Measurements from ENCODE around the gene GDPGP1. TPM values are rescaled to one million over a fixed set of nuclear protein-coding genes. Genes with fewer than 3 reads are reported as not detected.
"Not testable (repeated sequence)": the region's sequence is repeated elsewhere in the genome, so short reads cannot be mapped to it uniquely, and the experiment has no call there.

GDPGP1 gene
- total RNA-seq, 1 experiment from 2014 or later: 6.4 TPM

DNA sequence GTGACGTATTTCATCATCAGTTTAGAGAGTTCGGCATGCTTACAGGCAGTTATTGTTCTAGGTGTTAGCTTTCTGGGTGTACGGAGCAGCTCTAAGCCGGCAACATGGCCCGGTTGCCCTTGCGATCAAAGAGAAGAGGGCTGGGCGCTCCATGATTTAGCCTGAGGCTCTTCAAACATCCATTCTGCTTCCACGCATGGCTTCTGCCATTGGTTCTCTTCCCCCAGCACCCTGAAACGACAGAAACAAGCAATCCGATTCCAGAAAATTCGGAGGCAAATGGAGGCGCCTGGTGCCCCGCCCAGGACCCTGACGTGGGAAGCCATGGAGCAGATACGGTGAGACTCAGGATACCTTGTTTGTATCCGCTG is 32.0 kb downstream of the GDPGP1 start:
- Histone ChIP-seq H3K27me3 (no peaks in the 10 kb centered on the region), H3K36me3 (peaks cover 29% of the 10 kb centered on the region), H3K9me3 (no peaks in the 10 kb centered on the region), H3K4me3 (peak overlapping the region; percentile 92)
- DNase-seq: peak; percentile 36

- DNase-seq: peak; percentile 30
- Histone ChIP-seq H3K9me3 (no peaks in the 10 kb centered on the region), H3K4me3 (peak overlapping the region; percentile 92), H3K36me3 (peaks cover 33% of the 10 kb centered on the region), H3K27me3 (no peaks in the 10 kb centered on the region)
Measured at GRCh38 chr15:90266485-90266884, 32.5 kb downstream of the GDPGP1 start.

DNA sequence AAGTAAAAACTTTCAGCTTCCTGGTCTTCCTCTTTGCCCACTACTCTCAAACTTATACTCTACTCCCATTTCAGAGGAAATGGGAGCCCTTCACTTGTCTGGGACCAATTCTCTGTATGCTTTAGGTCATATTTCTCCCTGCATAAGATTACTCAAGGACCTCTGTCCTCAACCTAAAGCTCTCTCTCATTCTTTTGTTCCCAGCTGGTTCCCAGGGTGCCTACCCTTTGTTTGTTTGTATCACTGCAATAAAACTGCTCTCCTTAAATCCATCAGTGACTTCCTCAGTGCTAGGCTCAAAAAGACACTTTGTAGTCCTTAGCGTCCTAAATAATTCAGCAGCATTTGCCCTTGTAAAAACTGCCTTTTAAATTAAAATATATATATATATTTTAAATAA is 34.4 kb downstream of the GDPGP1 start:
- Histone ChIP-seq H3K4me3 (no peak overlapping the region), H3K27me3 (no peaks in the 10 kb centered on the region), H3K9me3 (no peaks in the 10 kb centered on the region), H3K36me3 (peaks cover 51% of the 10 kb centered on the region)
- no peak for DNase-seq

DNA sequence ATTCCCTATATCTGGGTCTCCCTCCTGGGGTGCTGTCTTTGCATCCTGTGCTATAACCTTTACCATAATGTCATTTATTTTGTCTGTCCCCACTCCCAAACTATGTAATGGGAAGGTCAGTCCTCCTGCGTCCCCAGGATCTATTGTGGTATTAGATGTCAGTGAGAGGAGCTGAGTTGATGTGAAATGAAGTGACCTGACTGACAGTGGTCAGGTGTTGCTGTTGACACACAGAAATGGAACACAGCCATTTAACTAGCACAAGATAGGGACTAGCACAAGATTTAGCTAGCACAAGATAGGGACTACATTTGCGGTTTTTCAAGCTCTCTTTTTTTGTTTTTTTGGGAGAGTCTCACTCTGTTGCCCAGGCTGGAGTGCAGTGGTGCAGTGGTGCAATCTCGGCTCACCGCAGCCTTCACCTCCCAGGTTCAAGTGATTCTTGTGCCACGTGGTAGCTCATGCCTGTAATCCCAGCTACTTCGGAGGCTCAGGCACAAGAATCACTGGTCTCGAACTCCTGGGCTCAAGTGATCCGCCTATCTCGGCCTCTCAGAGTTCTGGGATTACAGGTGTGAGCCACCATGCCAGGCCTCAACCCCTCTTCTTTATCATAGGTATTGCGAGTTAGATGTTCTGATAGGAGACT is 36.6 kb downstream of the GDPGP1 start:
- no peak for DNase-seq
- Histone ChIP-seq H3K4me3 (no peak overlapping the region), H3K36me3 (peaks cover 55% of the 10 kb centered on the region), H3K27me3 (no peaks in the 10 kb centered on the region), H3K9me3 (no peaks in the 10 kb centered on the region)

DNA sequence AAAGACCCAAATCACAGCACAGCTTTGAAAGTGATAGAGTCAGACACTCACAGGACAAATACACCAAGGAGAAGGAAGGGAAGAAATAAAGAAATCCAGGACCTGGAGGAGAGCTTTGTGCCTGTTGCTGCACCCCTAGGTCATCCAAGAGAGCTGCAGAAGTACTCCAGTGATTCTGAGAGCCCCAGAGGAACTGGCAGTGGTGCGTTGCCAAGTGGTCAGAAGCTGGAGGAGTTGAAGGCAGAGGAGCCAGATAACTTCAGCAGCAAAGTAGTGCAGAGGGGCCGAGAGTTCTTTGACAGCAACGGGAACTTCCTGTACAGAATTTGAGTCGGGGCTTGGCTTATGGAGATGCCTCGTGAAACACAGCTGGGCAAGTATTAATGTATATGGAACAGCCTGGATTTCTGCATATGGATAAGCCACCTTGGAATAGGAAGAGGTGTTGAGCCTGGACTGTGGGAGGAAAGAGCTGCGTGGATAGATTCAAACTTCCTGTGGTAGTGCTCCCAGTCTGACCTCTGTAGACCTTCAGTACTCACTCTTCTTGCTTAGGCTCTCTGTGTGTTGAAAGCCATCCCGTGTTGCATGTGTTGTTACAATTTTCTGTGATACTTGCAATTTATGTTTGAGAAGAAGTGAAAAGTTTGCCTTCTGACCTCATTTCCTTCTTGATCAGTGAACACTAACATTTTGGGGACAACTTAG is 37.6 kb downstream of the GDPGP1 start:
- Histone ChIP-seq H3K27me3 (no peaks in the 10 kb centered on the region), H3K9me3 (no peaks in the 10 kb centered on the region), H3K36me3 (peaks cover 52% of the 10 kb centered on the region), H3K4me3 (no peak overlapping the region)
- no peak for DNase-seq

- not testable (repeated sequence) for H3K27me3 ChIP-seq, H3K4me3 ChIP-seq, H3K36me3 ChIP-seq, DNase-seq, H3K9me3 ChIP-seq
Measured at GRCh38 chr15:90278467-90278866, 44.5 kb downstream of the GDPGP1 start.

- H3K27me3 ChIP-seq, DNase-seq: not testable (repeated sequence)
Measured at GRCh38 chr15:90280743-90281142, 46.7 kb downstream of the GDPGP1 start.

GRCh38 chr15:90281637-90282036 is 47.6 kb downstream of the GDPGP1 start:
- DNase-seq, H3K9me3 ChIP-seq, H3K36me3 ChIP-seq, H3K27me3 ChIP-seq, H3K4me3 ChIP-seq: not testable (repeated sequence)

More at GRCh38 chr15:90280743-90281142, 46.7 kb downstream of the GDPGP1 start:
- not testable (repeated sequence) for H3K9me3 ChIP-seq, H3K36me3 ChIP-seq, H3K4me3 ChIP-seq

DNA sequence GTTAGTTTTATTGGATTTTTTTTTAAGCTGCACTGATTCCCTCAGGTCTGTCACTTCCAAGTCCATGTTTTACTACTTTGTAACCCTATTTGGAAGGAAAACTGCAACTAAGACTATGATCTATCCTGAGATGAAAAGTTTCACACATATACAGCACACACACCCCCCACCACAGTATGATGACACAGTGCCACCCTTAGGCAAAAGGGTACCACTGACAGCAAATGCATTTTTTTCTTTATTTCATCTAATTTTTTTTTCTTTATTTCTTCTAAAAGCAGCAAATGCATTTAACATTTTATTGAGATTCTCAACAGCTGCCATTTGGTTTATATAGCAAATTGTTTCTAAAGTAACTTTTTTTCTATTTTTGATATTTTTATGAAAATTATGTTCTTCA is 52.7 kb downstream of the GDPGP1 start:
- DNase-seq: peak; percentile 37
- H3K9me3 ChIP-seq: no peaks in the 10 kb centered on the region
- H3K4me3 ChIP-seq: no peak overlapping the region
- H3K36me3 ChIP-seq: no peaks in the 10 kb centered on the region
- no peaks in the 10 kb centered on the region for H3K27me3 ChIP-seq

DNA sequence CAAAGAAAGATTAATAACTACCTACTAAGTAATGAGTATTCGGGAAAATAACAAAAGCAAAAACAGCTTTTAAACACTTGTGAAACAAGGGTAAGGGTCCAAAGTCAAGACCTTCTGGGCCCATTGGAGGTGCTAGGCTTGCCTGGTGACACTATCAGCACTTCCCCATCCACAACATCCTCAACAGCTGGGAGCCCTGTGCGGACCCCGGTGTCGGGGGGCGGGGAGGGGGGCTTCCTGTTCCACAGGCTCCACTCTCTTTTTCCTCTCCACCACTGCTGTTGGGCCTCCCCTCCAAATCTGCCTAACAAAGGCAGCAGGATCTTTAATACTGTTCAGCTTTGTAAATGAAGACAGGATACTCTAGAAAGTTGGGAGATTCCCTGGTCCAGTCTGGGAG is 53.1 kb downstream of the GDPGP1 start:
- Histone ChIP-seq H3K36me3 (no peaks in the 10 kb centered on the region), H3K9me3 (no peaks in the 10 kb centered on the region), H3K27me3 (no peaks in the 10 kb centered on the region), H3K4me3 (no peak overlapping the region)
- no peak for DNase-seq

GRCh38 chr15:90287946-90288345 is 53.9 kb downstream of the GDPGP1 start:
- no peak overlapping the region for H3K4me3 ChIP-seq
- H3K9me3 ChIP-seq: no peaks in the 10 kb centered on the region
- DNase-seq: no peak
- no peaks in the 10 kb centered on the region for H3K36me3 ChIP-seq
- H3K27me3 ChIP-seq: no peaks in the 10 kb centered on the region

GRCh38 chr15:90291679-90292356 is 57.8 kb downstream of the GDPGP1 start:
- Histone ChIP-seq H3K27me3 (no peaks in the 10 kb centered on the region), H3K4me3 (no peak overlapping the region), H3K36me3 (no peaks in the 10 kb centered on the region), H3K9me3 (no peaks in the 10 kb centered on the region)
- peak; percentile 41 for DNase-seq

DNA sequence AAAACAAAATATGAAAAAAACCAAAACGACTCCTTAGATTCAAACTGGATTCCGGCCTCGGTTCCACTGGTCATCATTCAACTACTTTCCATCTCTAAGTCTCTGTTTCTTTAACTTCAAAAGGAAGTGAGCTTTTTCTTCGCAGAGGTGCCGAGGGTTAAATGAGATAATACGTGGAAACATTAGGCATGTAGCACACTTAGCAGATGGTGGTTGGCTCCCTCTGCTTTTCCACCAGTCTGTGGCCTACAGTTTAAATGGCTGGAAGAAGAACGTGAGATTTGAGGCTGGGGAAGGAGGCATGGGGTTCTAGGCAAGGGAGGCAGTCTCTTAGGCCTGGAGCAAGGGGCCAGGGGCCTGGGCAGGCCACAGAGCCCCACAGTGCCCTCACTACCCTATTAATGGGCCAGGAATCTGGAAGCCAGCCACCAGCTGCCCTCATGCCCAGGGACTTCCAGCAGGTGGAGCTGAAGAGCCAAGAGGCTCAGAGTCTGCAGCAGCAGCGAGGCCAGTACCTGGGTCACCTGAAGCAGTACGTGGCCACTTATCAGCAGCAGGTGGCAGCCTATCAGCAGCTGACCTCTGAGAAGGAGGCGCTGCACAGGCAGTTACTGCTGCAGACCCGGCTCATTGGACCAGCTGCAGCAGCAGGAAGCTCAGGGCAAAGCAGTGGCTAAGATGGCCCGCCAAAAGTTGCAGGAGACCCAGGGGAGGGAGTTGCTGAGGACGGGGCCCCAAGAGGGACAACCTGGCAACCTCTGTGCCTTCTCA is 59.2 kb downstream of the GDPGP1 start:
- DNase-seq: peak; percentile 53
- H3K36me3 ChIP-seq, H3K9me3 ChIP-seq, H3K4me3 ChIP-seq, H3K27me3 ChIP-seq: not testable (repeated sequence)

- Histone ChIP-seq H3K36me3 (no peaks in the 10 kb centered on the region), H3K4me3 (no peak overlapping the region), H3K9me3 (no peaks in the 10 kb centered on the region), H3K27me3 (no peaks in the 10 kb centered on the region)
- DNase-seq: no peak
Measured at GRCh38 chr15:90294159-90294558, 60.1 kb downstream of the GDPGP1 start.

- no peak for DNase-seq
Measured at GRCh38 chr15:90294601-90295269, 60.7 kb downstream of the GDPGP1 start.

DNA sequence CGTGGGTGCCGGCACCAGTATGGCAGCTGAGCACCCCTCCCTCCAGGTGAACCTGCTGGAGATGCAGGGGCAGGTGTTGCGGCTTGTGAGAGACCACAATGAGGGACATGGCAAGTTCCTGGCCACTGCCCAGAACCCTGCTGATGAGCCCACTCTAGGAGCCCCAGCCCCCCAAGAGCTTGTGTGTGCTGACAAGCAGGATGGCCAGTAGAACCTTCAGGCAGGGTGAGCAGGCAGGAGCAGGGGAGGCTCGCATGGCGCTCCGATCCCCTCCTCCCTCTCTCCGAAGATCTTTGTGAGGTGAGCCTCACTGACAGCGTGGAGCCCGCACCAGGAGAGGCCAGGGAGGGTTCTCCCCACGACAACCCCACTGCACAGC is 61.2 kb downstream of the GDPGP1 start:
- Histone ChIP-seq H3K27me3 (no peaks in the 10 kb centered on the region), H3K4me3 (no peak overlapping the region), H3K9me3 (no peaks in the 10 kb centered on the region), H3K36me3 (no peaks in the 10 kb centered on the region)
- no peak for DNase-seq

More at GRCh38 chr15:90294601-90295269, 60.7 kb downstream of the GDPGP1 start:
- H3K4me3 ChIP-seq: no peak overlapping the region
- H3K27me3 ChIP-seq: no peaks in the 10 kb centered on the region
- H3K9me3 ChIP-seq: no peaks in the 10 kb centered on the region
- H3K36me3 ChIP-seq: no peaks in the 10 kb centered on the region
